Cortex of kidney (tissue), 1 donor: ENCODE measurements around the gene KLF2.

ENCODE experiments used
- DNase-seq: peaks from one replicate; lab custom pipeline; 2025; lab: John Stamatoyannopoulos, UW

The KLF2 gene

DNA sequence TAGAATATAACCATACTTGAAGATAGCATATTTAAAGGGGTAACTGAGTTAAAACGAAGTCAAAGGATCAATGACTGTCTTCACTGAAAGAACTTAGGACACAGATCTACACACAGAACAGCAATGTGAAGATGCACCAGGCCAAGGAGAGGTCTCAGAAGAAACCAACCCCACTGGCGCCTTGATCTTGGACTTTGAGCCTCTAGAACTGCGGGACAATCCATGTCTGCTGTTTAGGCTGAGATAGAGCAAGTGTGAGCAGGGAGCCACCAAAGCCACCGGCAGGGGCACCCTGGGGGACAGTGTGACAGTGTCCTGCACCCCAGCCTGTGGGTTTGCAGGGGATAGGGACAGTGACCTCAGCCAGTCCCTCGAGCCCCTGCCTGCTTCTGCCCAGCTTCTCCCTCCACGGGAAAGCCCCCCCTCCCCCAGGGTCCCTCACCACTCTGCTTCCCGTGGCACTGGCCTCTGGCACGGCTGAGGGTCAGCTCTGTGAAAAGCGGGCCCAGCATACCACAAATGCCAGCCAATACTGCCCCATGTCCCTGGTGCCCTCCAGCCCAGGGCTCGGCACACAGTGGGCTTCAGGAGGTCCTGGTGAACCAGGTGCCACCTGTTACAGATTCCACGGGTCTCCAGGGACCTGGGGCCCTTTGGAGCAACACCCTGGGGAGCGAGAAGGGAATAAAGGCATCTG lies 40.8 kb downstream of the KLF2 start:
- DNase-seq, result no peak

DNA sequence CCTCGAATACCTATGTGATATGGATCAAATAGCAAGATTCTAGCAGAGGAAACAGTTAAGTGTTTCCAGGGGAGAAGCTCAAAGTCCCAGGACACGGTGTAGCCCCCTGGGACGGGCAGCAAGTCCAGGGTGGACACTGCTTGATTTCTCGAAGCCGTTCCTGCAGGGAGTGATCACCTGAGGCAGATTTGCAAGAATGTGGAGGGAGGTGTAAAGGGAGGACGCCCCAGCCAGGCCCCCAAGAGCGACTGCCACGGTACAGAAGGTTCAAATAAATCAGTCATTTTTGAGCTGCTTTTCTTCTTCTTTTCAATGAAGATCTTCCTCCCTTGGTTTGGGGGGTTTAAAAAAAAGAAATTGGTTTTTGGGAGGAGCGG lies 41.4 kb downstream of the KLF2 start:
- no peak for DNase-seq

DNA sequence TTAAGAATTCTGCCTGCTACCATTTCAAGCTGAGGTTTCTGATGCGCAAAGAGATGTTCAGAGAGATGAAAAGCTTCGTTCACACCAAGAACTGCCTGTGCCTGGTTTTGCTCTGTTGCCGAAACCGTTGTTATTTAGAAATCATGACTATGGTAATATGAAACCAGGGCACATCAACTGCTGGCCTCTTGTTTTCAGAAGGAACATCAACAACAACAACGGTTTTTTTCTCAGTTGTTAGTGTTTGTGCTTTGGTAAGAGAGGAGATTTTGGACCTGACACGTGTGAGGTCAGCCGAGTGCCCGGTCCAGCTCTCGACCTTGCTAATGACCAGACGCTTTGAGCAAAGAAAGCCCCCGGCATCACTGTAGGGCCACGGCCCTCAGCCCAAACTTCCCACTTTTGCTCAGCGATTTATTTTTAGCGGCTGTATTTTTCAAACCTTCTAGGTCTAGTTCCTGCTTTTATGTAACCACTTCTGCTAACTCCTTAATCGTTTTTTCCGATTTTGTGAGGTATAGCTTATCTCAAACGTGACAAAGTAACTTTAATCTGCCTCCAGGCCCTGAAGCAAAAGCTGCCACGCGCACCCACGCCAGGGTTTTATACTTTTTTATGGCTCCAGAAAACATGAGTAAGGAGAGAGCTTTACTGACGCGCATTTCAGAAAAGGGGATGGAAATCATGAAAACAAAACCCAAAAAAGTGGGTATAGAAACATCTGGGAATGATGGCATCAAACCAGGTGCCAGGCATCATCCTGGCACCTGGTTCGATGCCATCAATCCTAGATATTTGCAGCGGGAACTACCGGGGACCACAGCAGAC lies 42.0 kb downstream of the KLF2 start:
- no peak for DNase-seq

DNA sequence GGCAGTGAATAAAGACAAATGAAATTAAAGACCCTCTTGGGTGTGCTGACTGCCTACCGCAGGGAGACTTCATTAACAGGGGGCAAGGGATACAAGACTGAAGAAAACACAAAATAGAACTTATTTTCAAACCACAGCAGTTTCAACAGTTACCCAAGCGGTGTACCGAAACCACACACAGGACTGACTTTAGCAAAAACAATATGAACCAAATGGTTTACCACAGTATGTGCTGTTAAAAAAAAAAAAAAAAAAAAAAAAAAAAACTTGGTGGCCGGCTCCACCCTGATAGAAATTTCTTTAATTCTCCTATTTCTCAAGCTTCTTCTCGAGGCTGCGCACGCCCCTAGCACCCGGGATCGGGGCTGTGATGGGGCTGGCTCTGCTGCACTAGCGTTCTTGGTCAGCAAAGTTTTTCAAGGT lies 42.6 kb downstream of the KLF2 start:
- DNase-seq, result no peak

DNA sequence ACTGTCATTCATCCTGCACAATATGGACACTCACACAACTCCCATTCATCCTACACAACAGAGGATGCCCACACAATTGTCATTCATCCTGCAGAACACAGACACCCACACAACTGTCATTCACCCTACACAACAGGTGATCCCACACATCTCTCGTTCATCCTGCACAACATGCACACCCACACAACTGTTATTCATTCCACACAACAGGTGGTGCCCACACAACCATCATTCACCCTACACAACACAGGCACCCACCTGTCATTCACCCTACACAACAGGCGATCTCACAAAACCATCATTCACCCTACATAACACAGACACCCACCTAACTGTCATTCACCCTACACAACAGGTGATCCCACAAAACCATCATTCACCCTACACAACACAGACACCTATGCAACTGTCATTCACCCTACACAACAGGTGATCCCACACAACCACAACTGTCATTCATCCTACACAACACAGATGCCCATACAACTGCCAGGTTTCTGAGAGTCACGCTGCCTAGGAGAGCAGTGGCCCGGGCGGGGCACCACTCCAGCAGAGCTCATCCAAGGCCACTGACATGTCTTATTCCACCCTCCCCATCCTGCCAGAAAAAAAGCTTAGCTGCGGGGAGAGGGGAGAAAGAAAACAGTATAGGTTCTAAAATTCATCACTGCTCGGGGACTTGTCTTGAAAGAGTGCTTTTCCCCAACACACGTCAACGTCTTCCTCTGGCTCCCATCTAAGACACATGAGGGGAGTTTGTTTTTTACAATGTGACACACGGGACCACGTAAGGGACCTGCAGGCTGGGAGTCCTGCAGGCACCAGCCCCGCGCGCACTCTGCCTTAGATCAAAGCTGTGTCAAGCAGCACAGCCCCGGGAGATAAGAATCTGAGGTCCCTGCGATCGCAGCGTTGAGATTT lies 44.0 kb downstream of the KLF2 start:
- DNase-seq, result no peak

DNA sequence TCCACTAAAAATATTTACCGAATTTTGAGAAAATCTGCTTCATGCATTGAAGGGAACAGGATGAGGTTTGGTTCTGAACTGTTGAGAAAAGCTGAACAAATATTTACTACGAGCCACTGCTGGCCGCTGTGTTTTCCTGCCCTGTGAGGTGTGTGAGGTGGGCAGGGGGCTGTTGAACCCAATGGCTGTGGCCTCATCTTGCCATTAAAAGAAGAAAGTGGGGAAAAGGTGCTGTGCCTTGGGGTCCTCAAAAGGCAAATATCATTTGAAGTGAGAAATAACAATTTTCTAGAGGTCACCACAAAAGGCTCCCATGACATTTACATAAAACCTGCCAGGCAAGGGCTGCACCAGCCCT lies 44.7 kb downstream of the KLF2 start:
- DNase-seq, result no peak

DNA sequence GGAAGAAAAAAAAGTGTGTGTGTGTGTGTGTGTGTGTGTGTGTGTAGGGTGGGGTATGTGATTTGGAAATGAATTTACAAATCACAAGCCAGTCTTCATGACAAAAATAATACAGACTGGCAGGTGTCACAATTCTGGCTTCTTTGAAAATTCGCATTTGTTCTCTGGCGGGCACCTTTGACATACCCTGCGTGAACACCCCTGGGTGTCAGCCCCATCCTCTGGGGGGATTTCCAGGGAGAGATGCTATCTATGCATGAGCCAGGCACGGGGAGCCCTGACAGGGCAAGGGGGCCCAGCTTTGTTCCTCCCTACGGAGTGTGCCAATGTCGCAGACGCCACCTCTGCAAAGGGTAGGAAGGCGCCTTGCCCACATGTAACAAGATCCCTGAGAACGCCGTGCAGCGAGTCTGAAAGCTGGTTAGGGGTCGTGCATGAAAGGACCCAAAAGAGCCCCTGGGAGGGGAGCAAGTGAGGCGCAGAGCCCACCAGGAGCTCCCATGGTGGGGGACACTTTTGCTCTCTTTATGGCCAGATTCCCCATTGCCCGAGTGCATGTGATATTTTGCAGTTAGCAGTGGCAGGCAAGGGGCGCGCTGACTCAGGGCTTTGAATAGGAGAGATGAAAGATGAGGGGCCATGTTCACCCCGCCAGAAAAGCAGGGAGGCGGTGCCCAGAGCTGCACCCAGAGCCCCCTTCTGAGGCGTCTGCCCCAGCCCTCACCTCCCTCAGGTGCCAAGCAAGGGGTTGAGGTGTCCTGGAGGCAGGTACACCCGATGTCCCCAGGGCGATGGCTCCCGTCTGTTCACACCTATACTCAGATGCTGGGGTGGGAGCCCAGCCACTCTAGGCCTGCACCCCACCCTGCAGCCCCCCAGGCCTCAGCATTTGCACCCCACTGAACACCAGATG lies 45.3 kb downstream of the KLF2 start:
- DNase-seq, result no peak

DNA sequence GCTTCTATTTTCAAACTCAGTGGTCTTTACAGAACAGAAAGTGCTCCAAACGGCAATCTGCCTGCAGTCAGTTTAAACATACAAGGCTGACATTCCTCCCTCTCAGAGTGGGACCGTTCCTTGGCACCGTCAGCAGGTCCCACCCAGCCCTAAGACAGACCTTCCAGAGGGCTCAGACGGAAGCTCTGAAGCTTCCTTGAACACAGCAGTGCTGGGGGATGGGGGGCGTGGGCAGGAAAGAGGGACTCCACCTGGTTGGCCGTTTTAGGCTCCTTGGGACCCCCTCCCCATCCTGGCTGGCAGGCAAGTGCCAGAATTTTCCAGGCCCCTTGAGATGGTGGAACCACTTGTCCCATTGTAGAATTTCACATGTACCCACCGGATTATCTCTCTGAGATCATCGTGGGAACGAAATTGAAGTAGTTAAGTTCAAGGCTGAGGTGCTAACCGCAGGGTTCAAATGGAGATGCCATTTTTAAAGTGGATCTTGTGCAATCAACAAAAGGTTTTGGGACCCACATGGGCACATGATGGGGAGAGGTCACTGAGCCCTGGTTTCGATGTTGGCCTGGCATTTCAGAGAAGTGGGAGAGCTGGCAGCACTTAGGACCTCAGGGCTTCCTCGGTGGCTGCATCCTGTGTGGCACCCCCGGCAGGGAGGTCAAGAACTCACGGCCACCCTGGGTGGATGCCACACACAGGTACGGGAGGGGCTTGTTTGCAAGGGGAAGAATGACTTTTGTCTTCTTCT lies 46.2 kb downstream of the KLF2 start:
- DNase-seq, result no peak

DNA sequence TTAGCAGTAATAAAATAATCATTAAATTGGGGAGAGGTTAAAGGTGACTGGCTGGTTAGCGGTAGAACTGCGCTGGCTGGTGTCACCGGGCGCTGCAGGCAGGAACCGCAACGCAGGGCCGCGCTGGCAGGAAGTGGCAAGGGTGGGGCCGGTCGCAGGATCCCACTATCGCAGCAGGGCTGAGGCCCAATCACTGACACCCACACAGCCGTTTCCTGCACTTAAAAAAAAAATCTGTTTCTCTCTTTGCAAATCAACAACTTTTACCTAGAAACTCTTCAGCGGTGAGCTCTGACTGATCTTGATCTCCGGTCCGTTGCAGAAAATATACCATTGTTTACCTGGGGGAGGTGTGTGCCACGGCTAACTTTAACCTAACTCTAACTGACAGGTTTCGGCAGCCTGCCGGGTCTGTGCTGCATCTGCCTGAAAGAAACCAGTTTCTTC lies 46.9 kb downstream of the KLF2 start:
- no peak for DNase-seq

DNA sequence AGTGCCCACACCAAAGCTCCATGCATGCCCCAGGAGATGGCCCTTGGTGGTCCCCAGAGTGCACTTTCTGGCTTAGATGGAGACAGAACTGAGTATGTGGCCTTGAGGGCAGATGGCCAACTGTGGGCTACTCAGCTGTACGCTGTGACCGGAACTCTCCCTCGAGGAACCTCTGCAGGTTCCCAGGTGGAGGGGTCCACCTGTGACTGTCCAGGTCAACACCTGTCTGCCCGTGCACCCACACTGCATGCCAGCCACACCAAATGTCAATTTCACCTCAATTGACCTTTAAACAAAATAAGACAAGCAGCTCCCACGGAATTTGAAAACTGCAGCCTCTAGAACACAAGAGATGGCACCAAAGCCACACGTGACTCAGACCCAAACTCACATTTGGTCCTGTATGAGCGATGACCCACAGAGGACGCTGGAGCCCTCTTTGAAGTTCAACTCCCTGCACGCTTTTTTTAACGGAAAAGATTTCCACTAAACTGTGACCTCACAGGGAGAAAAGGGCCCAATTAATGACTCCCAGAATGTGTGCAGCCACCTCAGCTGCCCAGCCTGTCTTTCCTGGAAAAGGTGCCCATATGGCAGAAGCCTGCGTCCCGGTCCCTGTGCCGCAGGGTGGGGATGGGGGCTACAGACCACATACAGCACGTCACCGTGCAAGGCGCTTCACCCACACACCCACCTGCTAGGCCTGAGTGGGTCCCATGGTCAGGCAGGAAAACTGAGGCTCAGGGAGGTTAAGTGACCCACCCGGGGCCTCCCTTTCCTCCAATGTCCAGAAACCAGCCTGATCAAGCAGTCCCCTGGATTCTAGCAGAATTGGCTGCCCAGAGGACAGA lies 47.7 kb downstream of the KLF2 start:
- DNase-seq, result no peak

DNA sequence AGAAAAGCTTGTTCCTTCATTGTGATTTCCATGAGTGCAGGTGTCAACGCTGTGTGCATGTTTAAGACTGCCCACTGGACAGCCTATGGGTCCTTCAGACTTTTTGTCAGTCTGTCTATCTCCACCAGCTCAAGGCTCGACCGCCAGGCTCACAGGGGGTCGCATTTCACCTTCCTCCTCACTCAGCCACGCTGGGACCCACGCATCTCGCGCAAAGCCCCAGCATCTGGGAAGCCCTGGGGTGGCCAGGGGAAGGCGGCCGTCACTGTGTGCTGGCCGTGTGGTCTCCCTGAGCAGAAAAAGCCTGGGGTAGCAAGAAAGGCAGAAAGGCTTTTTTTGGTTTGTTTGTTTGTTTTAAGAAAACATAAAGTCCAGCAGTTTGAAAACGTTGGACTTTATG lies 48.5 kb downstream of the KLF2 start:
- no peak for DNase-seq

DNA sequence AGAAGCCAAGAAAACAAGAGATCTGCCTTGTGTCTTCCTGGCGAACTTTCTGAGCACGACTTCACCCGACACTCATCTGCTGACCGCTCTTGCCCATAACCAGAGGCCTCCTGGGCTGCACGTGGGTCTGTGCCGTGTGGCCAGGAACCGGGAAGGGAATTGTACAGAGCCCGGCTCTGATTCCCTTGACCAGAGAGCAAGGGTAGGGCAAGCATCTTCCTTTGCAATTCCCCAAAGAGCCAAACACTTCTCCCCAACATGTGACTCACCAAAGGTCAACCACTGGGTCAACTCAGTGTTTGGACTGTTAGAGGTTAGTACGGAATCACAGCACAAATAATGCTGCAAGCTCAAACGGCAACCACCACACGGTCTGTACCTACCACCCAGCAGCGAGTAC lies 48.9 kb downstream of the KLF2 start:
- no peak for DNase-seq

DNA sequence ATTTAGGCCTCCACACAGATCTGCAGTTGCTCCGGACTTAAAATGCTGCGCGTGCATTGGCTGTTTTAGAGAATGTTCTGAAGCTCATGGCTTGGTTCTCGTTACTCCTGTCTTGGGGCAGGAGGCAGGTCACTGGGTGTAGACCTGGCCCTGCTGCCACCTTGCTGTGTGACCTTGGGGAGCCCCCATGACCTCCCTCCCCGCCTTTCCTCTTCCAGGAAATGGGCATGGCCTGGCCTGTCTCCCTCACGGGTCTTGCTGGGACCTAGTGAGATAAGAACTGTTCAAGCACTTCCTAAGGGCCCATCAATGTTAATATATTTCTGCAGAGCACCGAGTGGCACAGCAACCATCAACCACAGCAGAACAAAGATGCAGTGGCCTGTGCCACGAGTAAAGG lies 49.4 kb downstream of the KLF2 start:
- no peak for DNase-seq

DNA sequence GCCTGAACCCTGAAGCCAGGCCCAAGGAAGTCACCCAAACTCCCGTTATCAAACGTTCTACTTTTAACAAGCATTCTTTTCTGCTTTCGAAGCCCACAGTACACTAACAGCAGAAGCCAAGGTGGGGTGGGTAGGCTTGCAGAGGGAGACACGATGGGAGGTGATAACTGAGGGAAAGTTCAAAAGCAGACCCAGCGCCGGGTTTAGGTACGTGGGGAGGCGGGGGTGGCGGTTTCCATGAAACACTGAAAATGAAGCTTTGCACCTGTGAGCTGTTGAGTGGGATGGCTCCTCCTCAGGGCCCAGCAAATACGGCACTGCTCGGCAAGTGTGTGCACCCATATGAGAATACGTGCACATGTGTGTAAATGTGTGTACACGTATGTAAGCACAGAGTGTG lies 49.8 kb downstream of the KLF2 start:
- DNase-seq, result no peak

DNA sequence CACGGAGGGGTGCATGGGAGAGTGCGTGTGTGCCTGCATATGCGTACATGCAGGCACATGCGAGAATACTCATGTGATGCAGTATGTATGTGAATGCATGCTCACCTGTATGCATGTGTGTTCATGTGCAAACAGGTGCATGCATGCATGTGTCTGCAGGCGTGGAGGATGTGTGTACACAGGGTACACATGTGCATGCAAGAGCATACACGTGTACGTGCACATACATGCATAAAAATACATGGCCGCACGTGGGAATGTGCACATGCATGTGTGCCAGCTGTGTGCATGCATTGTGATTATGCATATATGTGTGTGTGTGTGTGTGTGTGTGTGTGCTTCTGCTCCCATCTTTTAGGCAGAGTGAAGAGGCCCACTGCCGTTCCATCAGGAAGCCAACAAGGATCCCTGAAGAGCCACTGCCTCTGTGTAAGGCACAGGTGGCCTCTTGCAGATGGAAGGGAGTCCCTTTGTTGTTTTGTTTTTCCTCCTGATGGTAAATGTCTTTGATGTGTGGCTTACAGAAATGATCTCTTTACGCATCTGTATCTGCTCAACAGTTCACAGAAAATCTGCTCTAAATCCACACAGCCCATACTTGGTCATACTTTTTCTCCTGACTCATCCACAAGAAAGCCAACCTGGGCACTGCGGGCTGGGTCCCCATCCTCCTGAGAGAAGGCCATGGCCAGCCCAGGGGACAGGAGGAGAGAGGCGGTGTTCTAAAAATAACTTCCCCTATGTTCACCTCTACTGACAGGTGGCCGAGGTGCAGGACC lies 50.7 kb downstream of the KLF2 start:
- no peak for DNase-seq

DNA sequence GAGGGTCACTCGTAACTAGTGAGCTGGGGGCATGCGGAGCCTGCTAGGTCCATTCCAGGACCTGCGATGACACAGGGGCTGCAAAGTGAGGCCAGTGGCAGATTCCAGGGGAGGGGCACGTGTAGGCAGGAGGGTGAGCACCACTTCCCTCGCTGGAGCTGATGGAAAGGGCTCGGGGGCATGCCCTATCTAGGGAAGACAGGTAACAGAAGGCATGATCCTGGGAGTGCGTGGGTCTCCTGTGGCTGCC lies 51.2 kb downstream of the KLF2 start:
- no peak for DNase-seq

DNA sequence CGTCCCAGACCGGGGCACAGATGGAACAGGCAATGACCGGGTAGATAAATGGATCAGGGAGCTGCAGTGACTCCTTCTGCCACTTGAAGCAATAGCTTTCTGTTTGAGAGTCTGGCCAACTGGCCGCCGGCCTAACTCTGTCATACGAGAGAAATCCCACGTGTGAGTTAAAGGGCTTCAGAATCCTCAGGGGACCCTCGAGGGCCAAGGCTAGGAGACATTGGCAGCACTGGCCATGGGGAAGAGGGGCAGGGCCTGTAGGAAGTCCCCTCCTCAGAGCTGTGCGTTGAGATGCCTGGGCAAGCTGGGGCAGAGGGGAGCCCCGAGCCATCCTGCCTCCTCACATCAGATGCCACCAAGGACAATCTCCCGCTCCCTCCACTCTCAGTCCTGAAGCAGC lies 51.6 kb downstream of the KLF2 start:
- no peak for DNase-seq

DNA sequence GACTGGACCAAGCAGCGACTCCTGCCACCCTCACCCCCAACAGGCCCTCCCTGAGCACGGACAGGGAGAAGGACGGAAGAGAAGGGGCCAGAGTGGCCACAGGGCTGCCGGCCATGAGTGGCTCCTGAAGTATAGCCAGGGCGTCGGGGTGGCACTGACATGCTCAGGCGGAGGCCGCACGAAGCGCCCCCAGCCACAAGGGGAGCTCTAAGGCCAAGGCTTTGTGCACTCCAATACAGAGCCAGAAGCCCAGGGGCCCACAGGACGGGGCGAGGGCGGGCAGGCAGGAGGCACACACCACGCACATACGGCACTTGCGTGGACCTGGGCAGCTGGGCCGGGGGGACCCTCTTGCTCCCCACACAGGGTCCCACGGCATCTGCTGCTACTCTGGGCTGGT lies 52.0 kb downstream of the KLF2 start:
- no peak for DNase-seq

DNA sequence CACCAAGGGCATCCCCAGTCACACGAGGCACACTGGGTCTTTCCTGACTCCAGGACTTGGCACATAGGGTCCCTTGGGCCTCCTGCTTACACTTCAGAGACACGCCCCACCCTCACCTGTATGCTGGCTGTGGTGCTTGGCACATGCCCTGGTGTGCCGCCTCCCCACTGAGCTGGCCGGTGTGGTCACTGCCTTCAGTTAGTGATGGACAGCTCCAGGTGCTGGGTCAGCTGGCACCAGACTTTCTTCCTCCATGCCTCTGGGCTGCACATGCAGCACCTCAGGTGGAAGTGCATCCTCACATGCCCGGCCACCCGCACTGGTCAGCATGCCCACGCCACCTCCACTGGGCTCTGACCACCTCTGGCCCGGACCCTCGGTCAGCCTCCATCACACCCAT lies 52.9 kb downstream of the KLF2 start:
- no peak for DNase-seq
